Bronchial epithelial cell (primary cell): ENCODE results near the gene NCF2. TPM values are rescaled to one million over a fixed set of nuclear protein-coding genes. Genes with fewer than 3 reads are reported as not detected.

Experiments
- DNase-seq: peaks from one replicate; pipeline ENCODE4 v3.0.0-alpha.2; 2010; ENCODE audit warnings: low read depth
- FAIRE-seq: peaks from 2 replicates; lab custom pipeline; 2011; peaks lifted over from hg19 to GRCh38; lab: Jason Lieb, UNC
- H3K27me3 ChIP-seq: 2 replicates; pipeline ENCODE4 v1.5.1; 2011; ENCODE audit warnings: low read length; ENCODE audit not compliant: control insufficient read depth, insufficient read depth
- H3K36me3 ChIP-seq: 2 replicates; pipeline ENCODE4 v1.5.1; 2011; ENCODE audit warnings: low read length; ENCODE audit not compliant: control insufficient read depth, insufficient read depth
- H3K4me3 ChIP-seq: 2 replicates; pipeline ENCODE4 v1.5.1; 2011; ENCODE audit warnings: mild to moderate bottlenecking, low read depth, low read length, control low read depth
- total RNA-seq: library from RNA; depleted of rRNA; stranded (reverse); fragments of >200 nt; gene quantifications from 2 replicates; pipeline ENCODE4 v1.2.1, GENCODE V29; 2014
- TF ChIP-seq, protein P1 (sequence below): IDR thresholded peaks from 2 replicates; pipeline ENCODE4 v1.5.1; 2011; ENCODE audit warnings: mild to moderate bottlenecking, moderate library complexity, low read length, control low read depth, inconsistent platforms; ENCODE audit not compliant: insufficient read depth, severe bottlenecking

The NCF2 gene
- total RNA-seq, 1 donor from 2014 or later = 96.4 TPM

DNA sequence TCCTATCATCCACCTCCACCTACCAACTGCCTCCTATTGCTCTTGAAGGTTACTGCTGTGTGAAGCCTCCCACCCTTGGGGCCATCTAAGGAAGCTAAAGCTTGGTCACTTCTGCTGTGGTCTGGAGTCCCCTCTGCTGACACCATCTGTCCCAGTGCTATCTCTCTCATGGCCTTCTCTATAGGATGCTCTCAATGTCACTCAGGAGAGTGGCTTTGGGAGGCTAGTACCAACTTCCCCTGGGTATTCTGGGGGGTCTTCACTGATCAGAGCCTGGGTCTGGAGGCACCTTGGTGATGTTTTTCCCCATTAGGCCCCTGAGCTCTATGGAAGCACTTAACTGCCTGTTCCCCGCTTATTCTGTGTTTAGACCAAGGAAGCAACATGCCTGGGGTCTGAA, 12.3 kb upstream of the NCF2 start:
- Histone ChIP-seq H3K36me3 (no peaks in the 10 kb centered on the region), H3K27me3 (no peaks in the 10 kb centered on the region), H3K4me3 (no peak overlapping the region)
- no peak for DNase-seq
- no peak for FAIRE-seq
- TF ChIP-seq, protein P1, sequence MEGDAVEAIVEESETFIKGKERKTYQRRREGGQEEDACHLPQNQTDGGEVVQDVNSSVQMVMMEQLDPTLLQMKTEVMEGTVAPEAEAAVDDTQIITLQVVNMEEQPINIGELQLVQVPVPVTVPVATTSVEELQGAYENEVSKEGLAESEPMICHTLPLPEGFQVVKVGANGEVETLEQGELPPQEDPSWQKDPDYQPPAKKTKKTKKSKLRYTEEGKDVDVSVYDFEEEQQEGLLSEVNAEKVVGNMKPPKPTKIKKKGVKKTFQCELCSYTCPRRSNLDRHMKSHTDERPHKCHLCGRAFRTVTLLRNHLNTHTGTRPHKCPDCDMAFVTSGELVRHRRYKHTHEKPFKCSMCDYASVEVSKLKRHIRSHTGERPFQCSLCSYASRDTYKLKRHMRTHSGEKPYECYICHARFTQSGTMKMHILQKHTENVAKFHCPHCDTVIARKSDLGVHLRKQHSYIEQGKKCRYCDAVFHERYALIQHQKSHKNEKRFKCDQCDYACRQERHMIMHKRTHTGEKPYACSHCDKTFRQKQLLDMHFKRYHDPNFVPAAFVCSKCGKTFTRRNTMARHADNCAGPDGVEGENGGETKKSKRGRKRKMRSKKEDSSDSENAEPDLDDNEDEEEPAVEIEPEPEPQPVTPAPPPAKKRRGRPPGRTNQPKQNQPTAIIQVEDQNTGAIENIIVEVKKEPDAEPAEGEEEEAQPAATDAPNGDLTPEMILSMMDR = no peak

DNA sequence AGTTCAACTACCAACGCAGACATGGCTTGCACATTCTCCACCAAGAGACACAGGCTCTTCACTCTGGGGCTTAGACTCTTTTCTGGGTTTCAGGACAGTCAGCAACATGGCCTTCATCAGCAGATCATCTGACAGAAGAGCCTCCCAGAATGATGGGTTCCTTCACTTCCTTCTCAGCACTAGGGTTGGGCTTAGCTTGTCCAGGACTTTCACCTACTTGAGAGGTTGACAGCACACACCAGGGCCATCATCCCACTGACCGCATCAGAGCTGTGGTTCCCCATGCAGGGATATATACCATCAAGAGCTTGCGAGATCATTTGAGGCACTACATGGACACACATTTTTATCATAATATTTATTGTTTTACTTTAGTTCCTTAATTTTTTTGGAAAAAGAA, 10.4 kb upstream of the NCF2 start:
- TF ChIP-seq, protein P1 = no peak
- no peak overlapping the region for H3K4me3 ChIP-seq
- FAIRE-seq = no peak
- H3K36me3 ChIP-seq = no peaks in the 10 kb centered on the region
- H3K27me3 ChIP-seq = no peaks in the 10 kb centered on the region
- no peak for DNase-seq

DNA sequence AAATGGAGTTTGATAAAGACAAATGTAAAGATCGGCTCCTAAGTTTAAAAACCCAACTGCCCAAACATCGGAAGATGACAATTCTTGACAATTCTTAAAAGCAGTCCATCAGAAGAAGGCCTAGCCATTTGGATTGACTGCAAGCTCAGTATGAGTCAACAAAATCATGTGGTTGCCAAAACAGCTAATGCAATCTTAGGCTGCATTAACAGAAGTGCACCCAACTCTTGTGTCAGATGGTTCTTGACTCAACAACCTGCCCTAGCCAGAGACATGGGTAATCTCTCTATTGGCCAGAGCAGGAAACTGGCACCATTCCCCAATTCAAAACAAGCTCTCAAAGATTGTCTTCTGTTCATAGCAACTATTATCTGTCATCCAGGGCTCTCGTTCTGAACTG, 9.9 kb upstream of the NCF2 start:
- Histone ChIP-seq H3K36me3 (no peaks in the 10 kb centered on the region), H3K4me3 (no peak overlapping the region), H3K27me3 (no peaks in the 10 kb centered on the region)
- no peak for FAIRE-seq
- peak; percentile 95 for DNase-seq
- TF ChIP-seq, protein P1 = no peak

DNA sequence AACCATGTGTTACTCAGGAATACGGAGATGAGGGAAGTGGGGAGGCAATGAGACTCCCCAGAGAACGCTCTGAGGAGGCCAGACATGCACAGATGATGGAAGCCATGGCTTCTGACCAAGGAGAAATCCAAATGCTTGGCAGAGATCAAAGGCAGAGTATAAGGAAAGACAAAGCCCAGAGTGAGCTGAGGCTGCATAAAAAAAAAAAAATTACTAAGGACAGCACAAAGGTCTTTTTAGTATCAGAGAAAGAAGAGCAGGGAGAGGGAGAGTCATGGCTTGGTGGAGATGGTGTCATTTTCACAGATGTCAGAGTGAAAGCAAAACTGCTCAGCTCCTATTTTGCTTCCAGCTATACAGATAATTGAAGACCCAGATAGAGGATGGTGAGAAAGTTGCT, 8.1 kb upstream of the NCF2 start:
- DNase-seq = no peak
- Histone ChIP-seq H3K4me3 (no peak overlapping the region), H3K27me3 (no peaks in the 10 kb centered on the region), H3K36me3 (no peaks in the 10 kb centered on the region)
- TF ChIP-seq, protein P1 = no peak
- no peak for FAIRE-seq

DNA sequence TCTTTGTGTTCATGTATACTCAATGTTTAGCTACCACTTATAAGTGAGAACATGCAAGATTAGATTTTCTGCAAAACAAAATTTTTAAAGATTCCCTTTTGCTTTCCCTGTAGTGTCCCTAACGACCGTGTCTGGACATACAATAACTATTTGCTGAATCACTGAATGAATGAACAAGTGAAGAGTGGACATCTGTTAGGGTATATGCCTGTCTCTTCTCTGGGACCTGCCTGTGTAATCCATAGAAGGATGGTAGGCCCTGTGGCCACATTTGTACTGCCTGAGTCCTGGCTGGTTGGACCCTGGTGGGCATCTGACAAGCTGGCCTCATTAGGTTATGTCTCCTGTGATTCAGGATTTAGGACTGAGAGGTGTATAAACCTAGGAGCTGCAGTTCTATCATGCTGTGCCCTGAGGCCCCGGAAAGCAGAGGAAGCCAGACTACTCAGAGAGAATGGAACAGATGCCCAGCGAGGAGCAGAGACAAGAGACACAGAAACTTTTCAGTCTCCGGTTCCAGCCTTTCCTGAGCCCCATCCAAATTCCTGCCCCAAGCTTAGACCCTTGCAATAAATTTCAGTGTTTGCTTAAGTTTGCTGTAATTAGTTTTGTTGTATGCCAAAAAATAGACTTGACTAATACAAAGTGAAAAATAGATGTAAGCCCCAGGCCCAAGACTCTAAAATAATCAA, 7.5 kb upstream of the NCF2 start:
- no peak for DNase-seq

More for the DNA sequence above, 7.5 kb upstream of the NCF2 start:
- Histone ChIP-seq H3K4me3 (no peak overlapping the region), H3K27me3 (no peaks in the 10 kb centered on the region), H3K36me3 (no peaks in the 10 kb centered on the region)
- FAIRE-seq = no peak
- TF ChIP-seq, protein P1 = no peak
